Measurements from ENCODE around the gene DOK4. TPM values are rescaled to one million over a fixed set of nuclear protein-coding genes. Genes with fewer than 3 reads are reported as not detected.

Gene DOK4
- total and polyA plus RNA-seq, 2 of the 8 experiments (the other 6 are each of a cell fraction or from before 2014, with no cell fraction given) = 24.0 to 28.9 TPM

DNA sequence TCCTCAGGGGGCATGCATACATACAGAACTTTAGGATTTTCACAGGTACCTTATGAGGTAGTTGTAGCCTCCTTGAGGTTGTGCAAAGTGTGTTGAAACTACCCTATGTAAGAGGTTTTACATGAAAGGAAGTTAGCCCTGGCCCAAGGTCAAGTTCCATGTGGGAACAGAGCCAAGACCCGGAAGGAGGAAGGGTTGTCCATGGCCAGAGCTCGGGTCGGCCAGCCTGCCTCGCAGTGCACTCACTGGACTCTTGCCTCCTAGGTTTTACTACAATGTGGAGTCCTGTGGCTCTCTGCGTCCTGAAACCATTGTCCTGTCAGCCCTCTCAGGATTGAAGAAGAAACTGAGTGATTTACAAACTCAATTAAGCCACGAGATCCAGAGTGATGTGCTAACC is 15.6 kb downstream of the DOK4 start (continued):
- TF ChIP-seq, protein P1, sequence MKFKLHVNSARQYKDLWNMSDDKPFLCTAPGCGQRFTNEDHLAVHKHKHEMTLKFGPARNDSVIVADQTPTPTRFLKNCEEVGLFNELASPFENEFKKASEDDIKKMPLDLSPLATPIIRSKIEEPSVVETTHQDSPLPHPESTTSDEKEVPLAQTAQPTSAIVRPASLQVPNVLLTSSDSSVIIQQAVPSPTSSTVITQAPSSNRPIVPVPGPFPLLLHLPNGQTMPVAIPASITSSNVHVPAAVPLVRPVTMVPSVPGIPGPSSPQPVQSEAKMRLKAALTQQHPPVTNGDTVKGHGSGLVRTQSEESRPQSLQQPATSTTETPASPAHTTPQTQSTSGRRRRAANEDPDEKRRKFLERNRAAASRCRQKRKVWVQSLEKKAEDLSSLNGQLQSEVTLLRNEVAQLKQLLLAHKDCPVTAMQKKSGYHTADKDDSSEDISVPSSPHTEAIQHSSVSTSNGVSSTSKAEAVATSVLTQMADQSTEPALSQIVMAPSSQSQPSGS (IDR thresholded peaks at IDR 0.05; ENCODE audit: low read length) = no peak
- TF ChIP-seq SIN3A (conservative IDR thresholded peaks at IDR 0.05 in 1 of 2, IDR thresholded peaks at IDR 0.05 in 1 of 2; ENCODE audit: low read depth in 1 of 2, low read length in 2 of 2) (no peak), KDM5A (IDR thresholded peaks at IDR 0.05; ENCODE audit: low read length) (no peak)

Data from H1 (cell line).